ENCODE results near the gene WDR36. TPM values are rescaled to one million over a fixed set of nuclear protein-coding genes. Genes with fewer than 3 reads are reported as not detected.
"Not testable (repeated sequence)": the region's sequence is repeated elsewhere in the genome, so short reads cannot be mapped to it uniquely, and the experiment has no call there.

The WDR36 gene
- total RNA-seq, 4 donors from 2014 or later: 3.6 to 16.2 (median 8.3) TPM

DNA sequence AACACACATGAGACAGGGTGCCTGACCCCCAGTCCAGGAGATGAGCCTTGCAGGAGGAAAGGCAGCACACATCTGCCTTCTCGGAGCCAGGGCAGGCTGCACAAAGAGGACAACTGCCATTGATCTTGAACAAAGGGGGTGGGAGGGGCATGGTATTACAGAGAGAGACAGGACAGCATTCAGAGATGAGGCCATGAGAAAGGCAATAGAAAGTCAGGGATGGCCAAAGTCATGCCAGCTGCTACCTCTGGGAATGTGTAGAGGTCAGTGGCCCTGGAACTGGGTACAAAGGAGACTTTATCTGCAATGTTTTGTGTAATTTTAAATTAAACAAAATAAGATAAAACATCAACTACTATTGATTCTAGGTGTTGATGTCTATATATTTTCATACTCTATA lies 43.2 kb downstream of the WDR36 start:
- Histone ChIP-seq H3K36me3 (no peaks in the 10 kb centered on the region), H3K9me3 (no peaks in the 10 kb centered on the region), H3K27me3 (no peaks in the 10 kb centered on the region), H3K4me1 (no peaks in the 10 kb centered on the region), H3K4me3 (no peak overlapping the region), H3K27ac (no peak overlapping the region)
- in situ Hi-C loops (cut with MboI; ENCODE audit: low pct_ligation_motif_present in 1 of 4, low pct_unique_long_range_greater_than_20kb in 1 of 4, low sequenced_read_pairs in 3 of 4): no loop called here
- DNase-seq: no peak
- intact Hi-C loops (cut with DNase I; ENCODE audit: low total_unique reads): no loop called here
- TF ChIP-seq, protein P1, sequence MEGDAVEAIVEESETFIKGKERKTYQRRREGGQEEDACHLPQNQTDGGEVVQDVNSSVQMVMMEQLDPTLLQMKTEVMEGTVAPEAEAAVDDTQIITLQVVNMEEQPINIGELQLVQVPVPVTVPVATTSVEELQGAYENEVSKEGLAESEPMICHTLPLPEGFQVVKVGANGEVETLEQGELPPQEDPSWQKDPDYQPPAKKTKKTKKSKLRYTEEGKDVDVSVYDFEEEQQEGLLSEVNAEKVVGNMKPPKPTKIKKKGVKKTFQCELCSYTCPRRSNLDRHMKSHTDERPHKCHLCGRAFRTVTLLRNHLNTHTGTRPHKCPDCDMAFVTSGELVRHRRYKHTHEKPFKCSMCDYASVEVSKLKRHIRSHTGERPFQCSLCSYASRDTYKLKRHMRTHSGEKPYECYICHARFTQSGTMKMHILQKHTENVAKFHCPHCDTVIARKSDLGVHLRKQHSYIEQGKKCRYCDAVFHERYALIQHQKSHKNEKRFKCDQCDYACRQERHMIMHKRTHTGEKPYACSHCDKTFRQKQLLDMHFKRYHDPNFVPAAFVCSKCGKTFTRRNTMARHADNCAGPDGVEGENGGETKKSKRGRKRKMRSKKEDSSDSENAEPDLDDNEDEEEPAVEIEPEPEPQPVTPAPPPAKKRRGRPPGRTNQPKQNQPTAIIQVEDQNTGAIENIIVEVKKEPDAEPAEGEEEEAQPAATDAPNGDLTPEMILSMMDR (IDR thresholded peaks at IDR 0.05): no peak
- TF ChIP-seq POLR2AphosphoS5 (IDR thresholded peaks at IDR 0.05): no peak
- no peak for TF ChIP-seq EP300 (IDR thresholded peaks at IDR 0.05; ENCODE audit: low read depth)
- no peak for TF ChIP-seq POLR2A (IDR thresholded peaks at IDR 0.05)
- WGBS, 2 donors (ENCODE audit: low coverage in 1 of 2): 69 to 100% methylated on average over 1 of the region's 1 CpG

DNA sequence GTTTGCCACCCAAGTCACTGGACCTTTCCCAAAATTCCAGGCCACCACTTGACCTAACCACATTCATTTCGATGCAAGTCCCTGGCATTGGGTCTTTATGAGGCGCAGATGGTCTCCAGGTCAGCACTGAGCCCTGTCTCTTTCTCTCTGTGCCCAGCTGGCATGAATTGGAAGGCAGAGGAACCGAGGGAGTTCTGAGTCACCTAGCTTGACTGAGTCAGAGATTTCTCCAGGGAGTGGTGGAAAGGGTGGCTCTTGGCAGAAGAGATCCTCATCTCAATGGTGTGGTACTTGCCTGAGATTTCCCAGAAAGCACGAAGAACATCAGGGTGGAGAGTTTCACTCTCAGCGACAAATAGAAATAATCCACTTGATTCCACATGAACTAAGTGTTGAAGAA lies 43.8 kb downstream of the WDR36 start:
- H3K4me1 ChIP-seq: no peaks in the 10 kb centered on the region
- intact Hi-C loops (cut with DNase I; ENCODE audit: low total_unique reads) (no loop called here), in situ Hi-C loops (cut with MboI; ENCODE audit: low pct_ligation_motif_present in 1 of 4, low pct_unique_long_range_greater_than_20kb in 1 of 4, low sequenced_read_pairs in 3 of 4) (no loop called here)
- no peak for DNase-seq
- no peaks in the 10 kb centered on the region for H3K9me3 ChIP-seq
- no peaks in the 10 kb centered on the region for H3K27me3 ChIP-seq
- no peak overlapping the region for H3K4me3 ChIP-seq
- no peaks in the 10 kb centered on the region for H3K36me3 ChIP-seq
- WGBS, 2 donors (ENCODE audit: low coverage in 1 of 2): 86 to 100% methylated on average over 1 to 5 of the region's 5 CpGs
- no peak overlapping the region for H3K27ac ChIP-seq
- TF ChIP-seq POLR2AphosphoS5 (IDR thresholded peaks at IDR 0.05) (no peak), EP300 (IDR thresholded peaks at IDR 0.05; ENCODE audit: low read depth) (no peak), POLR2A (IDR thresholded peaks at IDR 0.05) (no peak)
- TF ChIP-seq, protein P1 (IDR thresholded peaks at IDR 0.05): no peak

DNA sequence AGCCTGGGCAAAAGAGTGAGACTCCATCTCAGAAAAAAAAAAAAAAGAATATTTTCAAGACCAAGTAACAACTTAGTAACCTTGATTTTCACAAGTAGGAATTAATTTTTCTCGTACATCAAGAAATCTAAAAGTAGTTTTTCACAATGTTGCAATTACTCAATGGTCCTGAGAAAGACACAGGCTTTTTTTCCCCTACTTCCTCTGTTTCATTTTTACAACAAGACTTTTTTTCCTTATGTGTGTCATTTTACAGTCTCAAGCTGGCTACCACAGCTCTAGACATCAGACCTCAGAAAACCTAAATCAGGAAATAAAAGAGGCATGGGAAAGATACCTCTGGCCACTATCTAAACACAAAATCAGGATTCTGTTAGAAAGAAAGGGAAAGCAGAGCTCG lies 45.9 kb downstream of the WDR36 start:
- TF ChIP-seq POLR2A (IDR thresholded peaks at IDR 0.05) (no peak), EP300 (IDR thresholded peaks at IDR 0.05; ENCODE audit: low read depth) (no peak), POLR2AphosphoS5 (IDR thresholded peaks at IDR 0.05) (no peak)
- TF ChIP-seq, protein P1 (IDR thresholded peaks at IDR 0.05): no peak
- no peak for DNase-seq
- intact Hi-C loops (cut with DNase I; ENCODE audit: low total_unique reads): no loop called here
- H3K9me3 ChIP-seq: no peaks in the 10 kb centered on the region
- H3K4me3 ChIP-seq: no peak overlapping the region
- H3K27ac ChIP-seq: no peak overlapping the region
- H3K4me1 ChIP-seq: no peaks in the 10 kb centered on the region
- no peaks in the 10 kb centered on the region for H3K27me3 ChIP-seq
- in situ Hi-C loops (cut with MboI; ENCODE audit: low pct_ligation_motif_present in 1 of 4, low pct_unique_long_range_greater_than_20kb in 1 of 4, low sequenced_read_pairs in 3 of 4): no loop called here
- no peaks in the 10 kb centered on the region for H3K36me3 ChIP-seq
- 63 to 92% methylated on average over 2 of the region's 2 CpGs for WGBS, 2 donors (ENCODE audit: low coverage in 1 of 2)

DNA sequence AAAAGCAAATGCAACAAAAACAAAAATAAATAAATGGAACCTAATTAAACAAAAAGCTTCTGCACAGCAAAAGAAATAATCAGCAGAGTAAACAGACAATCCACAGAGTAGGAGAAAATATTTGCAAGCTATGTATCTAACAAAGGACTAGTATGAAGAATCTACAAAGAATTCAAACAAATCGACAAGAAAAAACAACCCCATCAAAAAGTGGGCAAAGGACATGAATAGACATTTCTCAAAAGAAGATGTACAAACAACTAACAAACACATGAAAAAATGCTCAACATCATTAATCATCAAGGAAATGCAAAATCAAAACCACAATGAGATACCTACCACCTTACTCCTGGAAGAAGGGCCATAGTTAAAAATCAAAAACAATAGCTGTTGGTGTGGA lies 49.3 kb downstream of the WDR36 start:
- H3K27me3 ChIP-seq; H3K27ac ChIP-seq; DNase-seq; H3K9me3 ChIP-seq; H3K4me3 ChIP-seq; intact Hi-C loops (cut with DNase I; ENCODE audit: low total_unique reads); H3K36me3 ChIP-seq; H3K4me1 ChIP-seq; in situ Hi-C loops (cut with MboI; ENCODE audit: low pct_ligation_motif_present in 1 of 4, low pct_unique_long_range_greater_than_20kb in 1 of 4, low sequenced_read_pairs in 3 of 4): not testable (repeated sequence)
- WGBS, 2 donors (ENCODE audit: low coverage in 1 of 2): 67 to 88% methylated on average over 1 of the region's 1 CpG

DNA sequence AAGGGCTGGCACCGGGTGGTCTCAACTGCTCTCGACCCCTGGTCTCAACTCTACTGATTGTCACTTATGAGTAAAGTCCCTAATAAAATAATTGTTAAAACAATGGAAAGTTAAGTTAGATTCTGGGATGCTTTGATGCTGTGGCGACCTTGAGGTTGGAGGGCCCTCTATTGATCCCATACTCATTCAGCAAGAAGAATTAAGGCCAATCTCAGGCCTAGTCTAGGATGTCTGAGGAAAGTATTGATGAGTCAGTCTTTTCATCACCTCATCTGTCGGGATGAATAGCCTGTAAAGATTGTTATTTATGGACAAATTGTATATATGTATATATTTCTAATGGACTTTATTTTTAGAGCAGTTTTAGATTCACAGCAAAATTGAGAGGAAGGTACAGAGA lies 50.8 kb downstream of the WDR36 start:
- H3K9me3 ChIP-seq: no peaks in the 10 kb centered on the region
- no peak overlapping the region for H3K4me3 ChIP-seq
- in situ Hi-C loops (cut with MboI; ENCODE audit: low pct_ligation_motif_present in 1 of 4, low pct_unique_long_range_greater_than_20kb in 1 of 4, low sequenced_read_pairs in 3 of 4) (no loop called here), intact Hi-C loops (cut with DNase I; ENCODE audit: low total_unique reads) (no loop called here)
- no peaks in the 10 kb centered on the region for H3K27me3 ChIP-seq
- no peak for DNase-seq
- H3K36me3 ChIP-seq: no peaks in the 10 kb centered on the region
- no peak overlapping the region for H3K27ac ChIP-seq
- WGBS, 2 donors (ENCODE audit: low coverage in 1 of 2): 76 to 84% methylated on average over 4 of the region's 4 CpGs
- TF ChIP-seq POLR2A (IDR thresholded peaks at IDR 0.05): no peak
- TF ChIP-seq POLR2AphosphoS5 (IDR thresholded peaks at IDR 0.05): no peak
- TF ChIP-seq, protein P1 (IDR thresholded peaks at IDR 0.05): no peak
- no peak for TF ChIP-seq EP300 (IDR thresholded peaks at IDR 0.05; ENCODE audit: low read depth)
- no peaks in the 10 kb centered on the region for H3K4me1 ChIP-seq
